ENCODE data around the gene XCL2.

Gene XCL2

GRCh38 chr1:168556647-168557046 is 12.8 kb upstream of the XCL2 start:
- no peak for TF ChIP-seq CTCF (IDR thresholded peaks at IDR 0.05; ENCODE audit: extremely low read depth, insufficient read depth, missing control alignments)
- in situ Hi-C loops (cut with MboI; ENCODE audit: low pct_unique_long_range_greater_than_20kb, low sequenced_read_pairs, unreplicated experiment): loop anchor here (25.0 kb wide), 1 partner anchor 119 kb away; no protein-coding TSS in a partner anchor
- no peak for DNase-seq (ENCODE audit: low spot score)

GRCh38 chr1:168555508-168556046 is 11.8 kb upstream of the XCL2 start:
- in situ Hi-C loops (cut with MboI; ENCODE audit: low pct_unique_long_range_greater_than_20kb, low sequenced_read_pairs, unreplicated experiment): loop anchor here (25.0 kb wide), 1 partner anchor 118 kb away; no protein-coding TSS in a partner anchor
- no peak for DNase-seq (ENCODE audit: low spot score)
- no peak for TF ChIP-seq CTCF (IDR thresholded peaks at IDR 0.05; ENCODE audit: extremely low read depth, insufficient read depth, missing control alignments)

GRCh38 chr1:168554603-168555483 is 11.0 kb upstream of the XCL2 start:
- TF ChIP-seq CTCF (IDR thresholded peaks at IDR 0.05; ENCODE audit: extremely low read depth, insufficient read depth, missing control alignments): no peak
- no peak for DNase-seq (ENCODE audit: low spot score)
- in situ Hi-C loops (cut with MboI; ENCODE audit: low pct_unique_long_range_greater_than_20kb, low sequenced_read_pairs, unreplicated experiment): loop anchor here (25.0 kb wide), 1 partner anchor 118 kb away; no protein-coding TSS in a partner anchor

GRCh38 chr1:168553680-168554553 is 10.1 kb upstream of the XCL2 start:
- no peak for TF ChIP-seq CTCF (IDR thresholded peaks at IDR 0.05; ENCODE audit: extremely low read depth, insufficient read depth, missing control alignments)
- no peak for DNase-seq (ENCODE audit: low spot score)
- in situ Hi-C loops (cut with MboI; ENCODE audit: low pct_unique_long_range_greater_than_20kb, low sequenced_read_pairs, unreplicated experiment): loop anchor here (25.0 kb wide), 1 partner anchor 117 kb away; no protein-coding TSS in a partner anchor

GRCh38 chr1:168552961-168553360 is 9.2 kb upstream of the XCL2 start:
- DNase-seq (ENCODE audit: low spot score): no peak
- no peak for TF ChIP-seq CTCF (IDR thresholded peaks at IDR 0.05; ENCODE audit: extremely low read depth, insufficient read depth, missing control alignments)
- in situ Hi-C loops (cut with MboI; ENCODE audit: low pct_unique_long_range_greater_than_20kb, low sequenced_read_pairs, unreplicated experiment): loop anchor here (25.0 kb wide), 1 partner anchor 116 kb away; no protein-coding TSS in a partner anchor

GRCh38 chr1:168551688-168552087 is 7.9 kb upstream of the XCL2 start:
- no peak for DNase-seq (ENCODE audit: low spot score)
- in situ Hi-C loops (cut with MboI; ENCODE audit: low pct_unique_long_range_greater_than_20kb, low sequenced_read_pairs, unreplicated experiment): loop anchor here (25.0 kb wide), 1 partner anchor 114 kb away; no protein-coding TSS in a partner anchor
- no peak for TF ChIP-seq CTCF (IDR thresholded peaks at IDR 0.05; ENCODE audit: extremely low read depth, insufficient read depth, missing control alignments)

All from GM13977 (cell line).